ENCODE results near the gene MRPL50. TPM values are rescaled to one million over a fixed set of nuclear protein-coding genes. Genes with fewer than 3 reads are reported as not detected.
A peak's percentile ranks its signal among the peaks of the same experiment; 100 is the strongest.

MRPL50 gene
- total RNA-seq, 1 donor from 2014 or later: 11.9 TPM

GRCh38 chr9:101372327-101373118 lies 25.9 kb downstream of the MRPL50 start:
- peaks cover 26% of the 10 kb centered on the region for H3K4me1 Mint-ChIP-seq (ENCODE audit: low read depth, unreplicated experiment)
- Histone ChIP-seq H4K20me1 (ENCODE audit: insufficient read depth, low read length) (no peaks in the 10 kb centered on the region), H3K4me1 (ENCODE audit: insufficient read depth, low read length) (peaks cover 15% of the 10 kb centered on the region), H3K4me2 (ENCODE audit: low read length) (no peak overlapping the region), H3K9ac (ENCODE audit: low read length) (no peak overlapping the region), H3K36me3 (ENCODE audit: insufficient read depth, low read length) (no peaks in the 10 kb centered on the region), H3K27me3 (ENCODE audit: insufficient read depth, low read length) (no peaks in the 10 kb centered on the region), H3K27ac (ENCODE audit: low read depth, low read length) (no peak overlapping the region), H3K79me2 (ENCODE audit: insufficient read depth, low read length) (no peaks in the 10 kb centered on the region), H3K9me3 (ENCODE audit: insufficient read depth, low read depth, low read length) (no peaks in the 10 kb centered on the region), H3K4me3 (ENCODE audit: insufficient read depth, low read depth, low read length) (no peak overlapping the region), H2AFZ (ENCODE audit: low read depth, low read length) (no peak overlapping the region)
- H3K27me3 Mint-ChIP-seq (ENCODE audit: low read depth, unreplicated experiment): no peaks in the 10 kb centered on the region
- H3K9me3 Mint-ChIP-seq (ENCODE audit: unreplicated experiment): no peaks in the 10 kb centered on the region
- DNase-seq (ENCODE audit: low read depth) (no peak), FAIRE-seq (no peak)
- no peak for TF ChIP-seq EZH2 (IDR thresholded peaks at IDR 0.05; ENCODE audit: insufficient read depth, low read length)
- TF ChIP-seq, protein P1, sequence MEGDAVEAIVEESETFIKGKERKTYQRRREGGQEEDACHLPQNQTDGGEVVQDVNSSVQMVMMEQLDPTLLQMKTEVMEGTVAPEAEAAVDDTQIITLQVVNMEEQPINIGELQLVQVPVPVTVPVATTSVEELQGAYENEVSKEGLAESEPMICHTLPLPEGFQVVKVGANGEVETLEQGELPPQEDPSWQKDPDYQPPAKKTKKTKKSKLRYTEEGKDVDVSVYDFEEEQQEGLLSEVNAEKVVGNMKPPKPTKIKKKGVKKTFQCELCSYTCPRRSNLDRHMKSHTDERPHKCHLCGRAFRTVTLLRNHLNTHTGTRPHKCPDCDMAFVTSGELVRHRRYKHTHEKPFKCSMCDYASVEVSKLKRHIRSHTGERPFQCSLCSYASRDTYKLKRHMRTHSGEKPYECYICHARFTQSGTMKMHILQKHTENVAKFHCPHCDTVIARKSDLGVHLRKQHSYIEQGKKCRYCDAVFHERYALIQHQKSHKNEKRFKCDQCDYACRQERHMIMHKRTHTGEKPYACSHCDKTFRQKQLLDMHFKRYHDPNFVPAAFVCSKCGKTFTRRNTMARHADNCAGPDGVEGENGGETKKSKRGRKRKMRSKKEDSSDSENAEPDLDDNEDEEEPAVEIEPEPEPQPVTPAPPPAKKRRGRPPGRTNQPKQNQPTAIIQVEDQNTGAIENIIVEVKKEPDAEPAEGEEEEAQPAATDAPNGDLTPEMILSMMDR (IDR thresholded peaks at IDR 0.05; ENCODE audit: insufficient read depth, low read depth, low read length): no peak
- peaks cover 3% of the 10 kb centered on the region for H3K36me3 Mint-ChIP-seq (ENCODE audit: low read depth, unreplicated experiment)
- H3K27ac Mint-ChIP-seq (ENCODE audit: unreplicated experiment): no peak overlapping the region
- no peak overlapping the region for H3K4me3 Mint-ChIP-seq (ENCODE audit: unreplicated experiment)

DNA sequence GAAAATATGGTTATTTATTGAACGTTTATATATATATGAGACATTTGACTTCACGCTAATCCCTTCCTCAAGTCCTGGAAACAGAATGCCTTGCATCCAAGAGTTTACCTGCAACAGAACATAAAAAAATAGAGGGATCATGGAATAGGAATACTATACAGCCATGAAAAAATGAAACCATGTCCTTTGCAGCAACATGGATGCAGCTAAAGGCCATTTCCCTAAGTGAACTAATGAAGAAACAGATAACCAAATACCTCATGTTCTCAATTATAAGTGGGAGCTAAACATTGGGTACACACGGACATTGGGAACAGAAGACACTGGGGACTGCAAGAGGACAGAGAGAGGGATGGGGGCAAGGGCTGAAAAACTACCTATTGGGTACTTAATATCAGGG lies 26.6 kb downstream of the MRPL50 start:
- no peak overlapping the region for H2AFZ ChIP-seq (ENCODE audit: low read depth, low read length)
- H3K27me3 ChIP-seq (ENCODE audit: insufficient read depth, low read length): no peaks in the 10 kb centered on the region
- no peak overlapping the region for H3K4me3 ChIP-seq (ENCODE audit: insufficient read depth, low read depth, low read length)
- H3K4me1 ChIP-seq (ENCODE audit: insufficient read depth, low read length): peaks cover 15% of the 10 kb centered on the region
- H3K79me2 ChIP-seq (ENCODE audit: insufficient read depth, low read length): no peaks in the 10 kb centered on the region
- Mint-ChIP-seq H3K36me3 (ENCODE audit: low read depth, unreplicated experiment) (peaks cover 2% of the 10 kb centered on the region), H3K4me1 (ENCODE audit: low read depth, unreplicated experiment) (peaks cover 30% of the 10 kb centered on the region), H3K27ac (ENCODE audit: unreplicated experiment) (no peak overlapping the region), H3K4me3 (ENCODE audit: unreplicated experiment) (no peak overlapping the region), H3K27me3 (ENCODE audit: low read depth, unreplicated experiment) (no peaks in the 10 kb centered on the region), H3K9me3 (ENCODE audit: unreplicated experiment) (no peaks in the 10 kb centered on the region)
- TF ChIP-seq, protein P1 (IDR thresholded peaks at IDR 0.05; ENCODE audit: insufficient read depth, low read depth, low read length): no peak
- no peak for TF ChIP-seq EZH2 (IDR thresholded peaks at IDR 0.05; ENCODE audit: insufficient read depth, low read length)
- no peaks in the 10 kb centered on the region for H3K36me3 ChIP-seq (ENCODE audit: insufficient read depth, low read length)
- H3K4me2 ChIP-seq (ENCODE audit: low read length): no peak overlapping the region
- no peak overlapping the region for H3K27ac ChIP-seq (ENCODE audit: low read depth, low read length)
- no peak overlapping the region for H3K9ac ChIP-seq (ENCODE audit: low read length)
- no peak for DNase-seq (ENCODE audit: low read depth)
- no peaks in the 10 kb centered on the region for H4K20me1 ChIP-seq (ENCODE audit: insufficient read depth, low read length)
- H3K9me3 ChIP-seq (ENCODE audit: insufficient read depth, low read depth, low read length): no peaks in the 10 kb centered on the region
- FAIRE-seq: no peak

GRCh38 chr9:101369884-101370531 lies 28.4 kb downstream of the MRPL50 start:
- H3K4me1 ChIP-seq (ENCODE audit: insufficient read depth, low read length): peaks cover 13% of the 10 kb centered on the region
- H3K27ac Mint-ChIP-seq (ENCODE audit: unreplicated experiment): no peak overlapping the region
- H3K4me3 ChIP-seq (ENCODE audit: insufficient read depth, low read depth, low read length): no peak overlapping the region
- no peak overlapping the region for H3K4me2 ChIP-seq (ENCODE audit: low read length)
- no peak overlapping the region for H3K4me3 Mint-ChIP-seq (ENCODE audit: unreplicated experiment)
- no peak overlapping the region for H3K27ac ChIP-seq (ENCODE audit: low read depth, low read length)
- TF ChIP-seq EZH2 (IDR thresholded peaks at IDR 0.05; ENCODE audit: insufficient read depth, low read length): no peak
- TF ChIP-seq, protein P1 (IDR thresholded peaks at IDR 0.05; ENCODE audit: insufficient read depth, low read depth, low read length): no peak
- no peaks in the 10 kb centered on the region for H3K27me3 ChIP-seq (ENCODE audit: insufficient read depth, low read length)
- no peaks in the 10 kb centered on the region for H4K20me1 ChIP-seq (ENCODE audit: insufficient read depth, low read length)
- no peaks in the 10 kb centered on the region for H3K79me2 ChIP-seq (ENCODE audit: insufficient read depth, low read length)
- DNase-seq (ENCODE audit: low read depth) (no peak), FAIRE-seq (peak; percentile 50)
- no peaks in the 10 kb centered on the region for H3K27me3 Mint-ChIP-seq (ENCODE audit: low read depth, unreplicated experiment)
- H3K9me3 ChIP-seq (ENCODE audit: insufficient read depth, low read depth, low read length): no peaks in the 10 kb centered on the region
- peaks cover 24% of the 10 kb centered on the region for H3K4me1 Mint-ChIP-seq (ENCODE audit: low read depth, unreplicated experiment)
- H3K9ac ChIP-seq (ENCODE audit: low read length): no peak overlapping the region
- no peak overlapping the region for H2AFZ ChIP-seq (ENCODE audit: low read depth, low read length)
- no peaks in the 10 kb centered on the region for H3K36me3 ChIP-seq (ENCODE audit: insufficient read depth, low read length)
- H3K36me3 Mint-ChIP-seq (ENCODE audit: low read depth, unreplicated experiment): no peaks in the 10 kb centered on the region
- H3K9me3 Mint-ChIP-seq (ENCODE audit: unreplicated experiment): no peaks in the 10 kb centered on the region

Data from astrocyte (in vitro differentiated cells and primary cell).